Neuronal stem cell (in vitro differentiated cells): ENCODE data around the gene GJC1.

ENCODE experiments used
- DNase-seq: peaks from one replicate; pipeline ENCODE4 v3.0.0-alpha.2; 2013; ENCODE audit warnings: low spot score
- H2AFZ ChIP-seq: one replicate; pipeline ENCODE4 v1.6.1; 2013; ENCODE audit warnings: mild to moderate bottlenecking, low read length, inconsistent platforms
- H2AK5ac ChIP-seq: 2 replicates; pipeline ENCODE4 v1.6.1; 2013; ENCODE audit warnings: low read depth, mild to moderate bottlenecking, inconsistent platforms, low read length, moderate library complexity, mixed read lengths
- H2BK120ac ChIP-seq: 2 replicates; pipeline ENCODE4 v1.6.1; 2013; ENCODE audit warnings: low read depth, mild to moderate bottlenecking, inconsistent platforms, low read length, moderate library complexity, mixed read lengths
- H2BK12ac ChIP-seq: one replicate; pipeline ENCODE4 v1.6.1; 2013; ENCODE audit warnings: low read length, inconsistent platforms
- H2BK15ac ChIP-seq: 2 replicates; pipeline ENCODE4 v1.6.1; 2013; ENCODE audit warnings: mild to moderate bottlenecking, low read length, inconsistent platforms, mixed read lengths
- H2BK5ac ChIP-seq: one replicate; pipeline ENCODE4 v1.6.1; 2013; ENCODE audit warnings: inconsistent platforms, mild to moderate bottlenecking, low read length, moderate library complexity
- H3K14ac ChIP-seq: one replicate; pipeline ENCODE4 v1.6.1; 2013; ENCODE audit warnings: low read length, inconsistent platforms
- H3K18ac ChIP-seq: 2 replicates; pipeline ENCODE4 v1.6.1; 2013; ENCODE audit warnings: low read length, inconsistent platforms
- H3K23ac ChIP-seq: 2 replicates; pipeline ENCODE4 v1.6.1; 2013; ENCODE audit warnings: low read depth, mild to moderate bottlenecking, mixed read lengths, low read length, inconsistent platforms; ENCODE audit not compliant: poor library complexity
- H3K27ac ChIP-seq: replicated peaks from 3 replicates; pipeline ENCODE4 v1.5.1; 2013; ENCODE audit warnings: low read length, inconsistent platforms
- H3K27me3 ChIP-seq, 3 experiments: 2 replicates each; pipeline ENCODE4 v1.6.1; 2013; ENCODE audit warnings: low read length in 3 of 3, mild to moderate bottlenecking in 2 of 3, inconsistent platforms in 1 of 3, low read depth in 1 of 3, mixed read lengths in 1 of 3, moderate library complexity in 1 of 3; ENCODE audit not compliant: control insufficient read depth in 3 of 3, insufficient read depth in 3 of 3
- H3K36me3 ChIP-seq, 2 donors: replicated peaks in 1 of 2; 2 replicates each; pipeline ENCODE4 v1.6.1; 2013; ENCODE audit warnings: low read length in 2 of 2; ENCODE audit not compliant: control insufficient read depth in 2 of 2, insufficient read depth in 2 of 2
- H3K4ac ChIP-seq: 2 replicates; pipeline ENCODE4 v1.6.1; 2013; ENCODE audit warnings: inconsistent platforms, mild to moderate bottlenecking, low read length, moderate library complexity
- H3K4me1 ChIP-seq, 2 donors: 1 replicate in 1 of 2; 2 replicates in 1 of 2; pipeline ENCODE4 v1.6.1; 2013; ENCODE audit warnings: low read length in 2 of 2, low read depth in 1 of 2; ENCODE audit not compliant: control insufficient read depth in 2 of 2, insufficient read depth in 1 of 2
- H3K4me2 ChIP-seq: one replicate; pipeline ENCODE4 v1.6.1; 2013; ENCODE audit warnings: mild to moderate bottlenecking, low read length, inconsistent platforms; ENCODE audit not compliant: insufficient read depth, poor library complexity, severe bottlenecking
- H3K4me3 ChIP-seq, 2 donors: 2 replicates each; pipeline ENCODE4 v1.5.1; 2013; ENCODE audit warnings: low read length in 2 of 2, mild to moderate bottlenecking in 2 of 2, inconsistent platforms in 1 of 2, moderate library complexity in 1 of 2
- H3K79me1 ChIP-seq: one replicate; pipeline ENCODE4 v1.6.1; 2013; ENCODE audit warnings: low read depth, mild to moderate bottlenecking, inconsistent platforms, low read length, moderate library complexity
- H3K9ac ChIP-seq: one replicate; pipeline ENCODE4 v1.6.1; 2013; ENCODE audit warnings: mild to moderate bottlenecking, low read depth, low read length, inconsistent platforms; ENCODE audit not compliant: poor library complexity
- H3K9me3 ChIP-seq, 2 donors: replicated peaks in 1 of 2; 2 replicates each; pipeline versions ENCODE3 to v1.6.1; 2013; ENCODE audit warnings: low read length in 2 of 2, mild to moderate bottlenecking in 2 of 2, inconsistent platforms in 1 of 2, low read depth in 1 of 2, mixed read lengths in 1 of 2, moderate library complexity in 1 of 2; ENCODE audit not compliant: control insufficient read depth in 2 of 2, insufficient read depth in 1 of 2
- H4K8ac ChIP-seq: one replicate; pipeline ENCODE4 v1.6.1; 2013; ENCODE audit warnings: low read depth, mild to moderate bottlenecking, inconsistent platforms, low read length, moderate library complexity
- H4K91ac ChIP-seq: one replicate; pipeline ENCODE4 v1.6.1; 2013; ENCODE audit warnings: low read length, low read depth, mild to moderate bottlenecking, inconsistent platforms; ENCODE audit not compliant: poor library complexity
- WGBS, 2 donors: extraction: QIAGEN DNeasy Blood & Tissue Kit; methylation state at CpG; one replicate each; pipeline ENCODE4 v1.1.7; 2013; ENCODE audit warnings: missing lambda C conversion rate in 2 of 2, mixed read lengths in 1 of 2; ENCODE audit not compliant: insufficient read length in 2 of 2, insufficient replicate concordance in 1 of 2; ENCODE audit errors: extremely low coverage in 2 of 2; 5-methylcytosine and 5-hydroxymethylcytosine counted together

The GJC1 gene

GRCh38 chr17:44875761-44876160, 45.7 kb upstream of the GJC1 start:
- Histone ChIP-seq H3K4me2 (no peak overlapping the region), H2AK5ac (no peak overlapping the region), H3K36me3 (peaks cover 29 to 93% of the 10 kb centered on the region in 2 donors), H3K18ac (no peak overlapping the region), H2AFZ (no peak overlapping the region), H3K27ac (no peak overlapping the region), H4K8ac (no peak overlapping the region), H2BK5ac (no peak overlapping the region), H3K4ac (no peak overlapping the region), H3K27me3 (no peaks in the 10 kb centered on the region), H2BK120ac (no peak overlapping the region), H2BK12ac (no peak overlapping the region), H3K4me1 (no peaks in the 10 kb centered on the region), H2BK15ac (no peak overlapping the region), H4K91ac (no peak overlapping the region), H3K9me3 (no peaks in the 10 kb centered on the region), H3K4me3 (no peak overlapping the region), H3K14ac (no peak overlapping the region), H3K79me1 (no peaks in the 10 kb centered on the region), H3K23ac (no peak overlapping the region), H3K9ac (peak overlapping the region; percentile 50)
- no peak for DNase-seq
- no CpG with 5 or more reads among the region's 6 CpGs for WGBS, 2 donors

- Histone ChIP-seq H2BK15ac (no peak overlapping the region), H4K91ac (no peak overlapping the region), H3K27me3 (no peaks in the 10 kb centered on the region), H3K4me2 (no peak overlapping the region), H3K23ac (no peak overlapping the region), H3K9ac (no peak overlapping the region), H3K4me1 (no peaks in the 10 kb centered on the region), H3K4me3 (no peak overlapping the region), H4K8ac (no peak overlapping the region), H2BK120ac (no peak overlapping the region), H2AK5ac (no peak overlapping the region), H3K9me3 (no peaks in the 10 kb centered on the region), H3K79me1 (no peaks in the 10 kb centered on the region), H2AFZ (no peak overlapping the region), H2BK5ac (no peak overlapping the region), H2BK12ac (no peak overlapping the region), H3K18ac (no peak overlapping the region), H3K27ac (no peak overlapping the region), H3K4ac (no peak overlapping the region), H3K36me3 (peaks cover 34 to 92% of the 10 kb centered on the region in 2 donors), H3K14ac (no peak overlapping the region)
- WGBS, 2 donors, result no CpG with 5 or more reads among the region's 9 CpGs
- no peak for DNase-seq
These were observed 42.2 kb upstream of the GJC1 start for GRCh38 chr17:44872131-44872768.

- Histone ChIP-seq H2AFZ (no peak overlapping the region), H3K79me1 (no peaks in the 10 kb centered on the region), H2BK12ac (no peak overlapping the region), H2AK5ac (no peak overlapping the region), H3K27ac (no peak overlapping the region), H4K8ac (no peak overlapping the region), H2BK120ac (no peak overlapping the region), H3K36me3 (peaks cover 38 to 93% of the 10 kb centered on the region in 2 donors), H3K27me3 (no peaks in the 10 kb centered on the region), H3K4me2 (no peak overlapping the region), H3K14ac (no peak overlapping the region), H2BK5ac (no peak overlapping the region), H3K4ac (no peak overlapping the region), H3K4me1 (no peaks in the 10 kb centered on the region), H3K9ac (no peak overlapping the region), H3K18ac (no peak overlapping the region), H2BK15ac (no peak overlapping the region), H3K9me3 (no peaks in the 10 kb centered on the region), H4K91ac (no peak overlapping the region), H3K4me3 (no peak overlapping the region), H3K23ac (no peak overlapping the region)
- no CpG with 5 or more reads among the region's 12 CpGs for WGBS, 2 donors
- DNase-seq, result no peak
These were observed 41.5 kb upstream of the GJC1 start for GRCh38 chr17:44871556-44871955.

- no peaks in the 10 kb centered on the region for H3K9me3 ChIP-seq
- no peak overlapping the region for H3K9ac ChIP-seq
- H2BK5ac ChIP-seq, result no peak overlapping the region
- H3K4ac ChIP-seq, result no peak overlapping the region
- H2AFZ ChIP-seq, result no peak overlapping the region
- H4K8ac ChIP-seq, result no peak overlapping the region
- H3K27me3 ChIP-seq, result no peaks in the 10 kb centered on the region
- H2BK15ac ChIP-seq, result no peak overlapping the region
- no peaks in the 10 kb centered on the region for H3K79me1 ChIP-seq
- H3K4me1 ChIP-seq, result no peaks in the 10 kb centered on the region
- H3K14ac ChIP-seq, result no peak overlapping the region
- no CpG with 5 or more reads among the region's 3 CpGs for WGBS, 2 donors
- H3K4me2 ChIP-seq, result no peak overlapping the region
- DNase-seq, result no peak
- no peak overlapping the region for H3K23ac ChIP-seq
- no peak overlapping the region for H2BK12ac ChIP-seq
- no peak overlapping the region for H3K4me3 ChIP-seq
- H2AK5ac ChIP-seq, result no peak overlapping the region
- H4K91ac ChIP-seq, result no peak overlapping the region
- H3K18ac ChIP-seq, result no peak overlapping the region
- no peak overlapping the region for H2BK120ac ChIP-seq
- H3K36me3 ChIP-seq, result peaks cover 42 to 96% of the 10 kb centered on the region in 2 donors
- no peak overlapping the region for H3K27ac ChIP-seq
These were observed 37.8 kb upstream of the GJC1 start for GRCh38 chr17:44867841-44868240.
